AG09309 (cell line): Measurements from ENCODE around the gene COL18A1.

ENCODE experiments used
- DNase-seq: peaks from one replicate; pipeline ENCODE4 v3.0.0-alpha.2; 2010; ENCODE audit warnings: low read depth
- H3K4me3 ChIP-seq: 2 replicates; pipeline ENCODE4 v1.5.1; 2011; ENCODE audit warnings: mild to moderate bottlenecking, low read depth, low read length, moderate library complexity; ENCODE audit not compliant: control insufficient read depth
- CTCF ChIP-seq: IDR thresholded peaks from 2 replicates; pipeline ENCODE4 v1.5.1; 2011; ENCODE audit warnings: mild to moderate bottlenecking, low read depth, low read length, inconsistent platforms; ENCODE audit not compliant: insufficient read depth, control insufficient read depth; ENCODE audit errors: missing control alignments

COL18A1 gene

GRCh38 chr21:45477176-45478114 is 72.5 kb downstream of the COL18A1 start:
- DNase-seq: no peak
- TF ChIP-seq CTCF: no peak
- H3K4me3 ChIP-seq: no peak overlapping the region

DNA sequence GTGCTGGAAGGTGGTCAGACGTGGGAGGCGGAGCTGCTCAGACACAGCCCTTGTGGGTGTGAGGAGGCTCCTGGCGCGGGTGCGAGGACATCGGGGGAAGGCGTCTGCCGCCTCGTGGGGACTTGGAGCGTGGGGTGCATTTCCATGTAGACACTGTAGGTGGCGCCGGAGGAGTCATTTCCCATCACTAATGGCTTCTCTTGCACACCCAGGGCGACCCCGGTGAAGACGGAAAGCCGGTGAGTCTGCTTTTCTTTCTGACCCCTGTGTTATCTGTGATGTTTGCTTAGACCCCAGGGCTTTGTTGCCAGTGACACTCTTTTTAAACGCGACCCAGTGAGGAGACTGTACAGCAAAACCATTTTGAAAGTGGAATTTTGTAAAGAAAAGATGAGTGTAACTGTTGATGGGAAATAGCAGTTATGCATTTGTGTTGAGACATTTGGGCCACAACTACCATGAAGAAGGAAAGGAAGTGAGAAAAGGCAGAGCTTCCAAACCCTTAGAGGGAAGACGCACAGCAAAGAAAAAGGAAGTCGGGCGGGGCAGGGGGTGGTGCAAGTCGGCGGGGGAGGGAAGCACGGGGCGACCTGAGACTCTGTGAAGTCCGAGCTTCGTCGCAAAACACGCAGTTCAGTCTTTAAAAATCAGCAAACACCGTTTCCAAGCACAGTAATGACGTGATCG is 73.3 kb downstream of the COL18A1 start:
- TF ChIP-seq CTCF: peak; percentile 85
- H3K4me3 ChIP-seq: no peak overlapping the region
- no peak for DNase-seq

GRCh38 chr21:45478816-45479669 is 74.1 kb downstream of the COL18A1 start:
- TF ChIP-seq CTCF: no peak
- no peak overlapping the region for H3K4me3 ChIP-seq
- DNase-seq: no peak

DNA sequence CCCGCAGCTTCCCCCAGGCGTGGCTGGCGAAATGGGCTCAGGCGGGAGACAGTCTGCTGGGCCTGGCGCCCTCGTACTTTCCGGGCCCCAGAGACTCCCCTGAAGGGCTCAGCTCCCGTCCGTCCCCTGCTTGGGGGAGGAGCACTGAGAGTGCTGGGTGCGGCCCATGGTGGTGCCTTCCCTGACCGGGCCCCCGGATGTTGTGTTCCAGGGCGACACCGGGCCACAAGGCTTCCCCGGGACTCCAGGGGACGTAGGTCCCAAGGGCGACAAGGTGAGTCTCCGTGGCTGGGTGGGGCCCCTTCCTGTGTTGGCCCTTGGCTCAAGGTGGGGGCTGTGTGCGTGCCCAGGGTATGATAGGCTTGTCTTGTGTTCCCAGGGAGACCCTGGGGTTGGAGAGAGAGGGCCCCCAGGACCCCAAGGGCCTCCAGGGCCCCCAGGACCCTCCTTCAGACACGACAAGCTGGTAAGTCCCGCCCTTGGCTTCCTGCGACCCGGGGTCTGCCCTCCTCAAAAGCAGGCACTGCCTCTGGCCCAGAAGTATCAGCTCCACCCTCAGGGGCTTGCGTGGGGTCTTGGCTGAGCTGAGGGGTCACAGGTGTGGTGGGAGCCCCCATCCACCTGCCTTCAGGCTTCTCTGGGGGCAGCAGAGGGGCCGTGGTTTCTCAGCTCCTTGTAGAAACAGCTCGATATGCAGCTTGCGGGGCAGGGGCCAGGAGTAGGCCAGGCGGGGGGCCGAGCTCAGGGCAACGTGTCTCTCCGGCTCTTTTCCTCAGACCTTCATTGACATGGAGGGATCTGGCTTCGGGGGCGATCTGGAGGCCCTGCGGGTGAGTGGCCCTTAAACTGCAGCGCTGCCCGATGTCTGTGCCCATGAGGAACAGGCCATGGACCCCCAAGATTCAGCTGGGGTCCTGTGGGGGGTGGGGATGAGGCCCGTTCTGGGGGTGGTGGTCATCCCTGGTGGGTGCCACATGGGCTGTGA is 75.0 kb downstream of the COL18A1 start:
- TF ChIP-seq CTCF: no peak
- H3K4me3 ChIP-seq: no peak overlapping the region
- no peak for DNase-seq

DNA sequence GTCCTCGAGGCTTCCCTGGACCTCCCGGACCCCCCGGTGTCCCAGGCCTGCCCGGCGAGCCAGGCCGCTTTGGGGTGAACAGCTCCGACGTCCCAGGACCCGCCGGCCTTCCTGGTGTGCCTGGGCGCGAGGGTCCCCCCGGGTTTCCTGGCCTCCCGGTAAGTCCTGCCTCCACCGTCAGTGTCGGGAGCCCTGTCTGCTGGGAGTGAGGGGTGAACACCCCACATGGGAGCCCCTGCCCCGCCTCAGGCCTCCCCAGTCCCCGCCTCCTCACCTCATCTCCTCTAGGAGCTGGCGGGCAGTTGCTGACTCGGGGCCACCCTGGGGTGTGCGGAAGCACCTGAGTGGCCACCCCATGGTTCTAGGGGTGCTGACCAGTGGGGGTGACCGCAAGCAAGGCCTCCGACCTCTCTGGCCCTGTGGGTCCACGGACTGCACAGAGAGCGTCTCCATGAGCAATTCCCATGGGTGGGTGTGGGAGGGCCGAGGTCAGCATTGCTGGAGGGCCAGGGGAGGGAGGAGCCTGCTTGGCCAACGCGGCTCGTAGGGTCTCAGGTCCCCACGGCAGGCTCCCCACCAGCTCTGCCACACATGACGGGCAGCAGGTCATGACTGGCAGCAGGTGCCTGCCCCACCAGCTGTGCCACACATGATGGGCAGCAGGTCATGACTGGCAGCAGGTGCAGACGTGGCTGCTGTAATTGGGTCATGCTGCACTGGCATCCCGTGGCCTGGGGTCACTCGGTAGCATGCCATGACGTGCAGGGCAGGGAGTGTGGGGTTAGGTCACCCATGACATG is 75.9 kb downstream of the COL18A1 start:
- H3K4me3 ChIP-seq: no peak overlapping the region
- no peak for TF ChIP-seq CTCF
- DNase-seq: no peak
